ENCODE measurements around the gene DCLK1.

GRCh38 chr13:35768073-35768472 lies 363.1 kb downstream of the DCLK1 start:
- no peak for TF ChIP-seq CTCF (IDR thresholded peaks at IDR 0.05)
- TF ChIP-seq POLR2A (IDR thresholded peaks at IDR 0.05): no peak

Data from prostate gland (tissue), 2 donors.